Pulmonary artery endothelial cell (primary cell): ENCODE measurements around the gene KLHDC10. TPM values are rescaled to one million over a fixed set of nuclear protein-coding genes. Genes with fewer than 3 reads are reported as not detected.
"Not testable (repeated sequence)": the region's sequence is repeated elsewhere in the genome, so short reads cannot be mapped to it uniquely, and the experiment has no call there.

ENCODE experiments used
- DNase-seq: peaks from one replicate; pipeline ENCODE4 v3.0.0-alpha.2; 2011; ENCODE audit warnings: low read depth, low spot score
- total RNA-seq: library from RNA; depleted of rRNA; stranded (reverse); fragments of >200 nt; gene quantifications from 2 replicates; pipeline ENCODE4 v1.2.3, GENCODE V29; 2014

The KLHDC10 gene
- total RNA-seq, 1 donor from 2014 or later: 29.3 TPM

- no peak for DNase-seq
Measured at GRCh38 chr7:130113887-130114286, 43.6 kb downstream of the KLHDC10 start.

GRCh38 chr7:130114374-130114773, 44.0 kb downstream of the KLHDC10 start:
- DNase-seq: no peak

GRCh38 chr7:130114776-130115175, 44.4 kb downstream of the KLHDC10 start:
- DNase-seq: no peak

DNA sequence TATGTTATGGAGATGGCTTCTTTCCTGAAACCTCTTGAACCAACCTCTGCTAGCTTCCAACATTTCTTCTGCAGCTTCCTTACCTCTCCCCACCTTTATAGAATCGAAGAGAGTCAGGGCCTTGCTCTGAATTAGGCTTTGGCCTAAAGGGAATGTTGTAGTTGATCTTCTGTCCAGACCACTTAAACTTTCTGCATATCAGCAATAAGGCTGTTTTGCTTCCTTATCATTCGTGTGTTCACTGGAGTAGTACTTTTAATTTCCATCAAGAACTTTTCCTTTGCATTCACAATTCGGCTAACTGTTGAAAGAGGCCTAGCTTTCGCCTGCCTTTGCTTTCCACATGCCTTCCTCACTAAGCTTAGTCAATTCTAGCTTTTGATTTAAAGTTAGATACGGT, 48.0 kb downstream of the KLHDC10 start:
- DNase-seq: no peak

GRCh38 chr7:130118801-130119200, 48.5 kb downstream of the KLHDC10 start:
- no peak for DNase-seq

DNA sequence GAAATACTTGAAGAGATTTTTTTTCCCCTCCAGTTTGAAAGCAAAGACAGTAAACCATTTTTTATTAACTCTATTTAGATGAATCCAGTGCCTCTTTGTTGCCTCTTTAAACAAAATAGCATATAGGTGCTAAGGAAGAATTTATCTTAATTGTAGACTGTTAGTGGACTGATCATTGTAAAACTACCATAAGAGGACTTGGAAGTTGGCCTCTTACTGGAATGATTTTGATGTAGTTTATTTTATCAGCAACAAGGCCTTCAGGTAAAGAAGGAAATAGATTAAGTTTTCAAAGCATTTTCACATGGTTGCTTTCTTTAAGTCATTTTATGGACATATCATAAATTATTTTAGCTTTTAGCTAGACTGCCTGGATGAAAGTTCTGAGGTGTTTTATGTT, 53.2 kb downstream of the KLHDC10 start:
- no peak for DNase-seq

DNA sequence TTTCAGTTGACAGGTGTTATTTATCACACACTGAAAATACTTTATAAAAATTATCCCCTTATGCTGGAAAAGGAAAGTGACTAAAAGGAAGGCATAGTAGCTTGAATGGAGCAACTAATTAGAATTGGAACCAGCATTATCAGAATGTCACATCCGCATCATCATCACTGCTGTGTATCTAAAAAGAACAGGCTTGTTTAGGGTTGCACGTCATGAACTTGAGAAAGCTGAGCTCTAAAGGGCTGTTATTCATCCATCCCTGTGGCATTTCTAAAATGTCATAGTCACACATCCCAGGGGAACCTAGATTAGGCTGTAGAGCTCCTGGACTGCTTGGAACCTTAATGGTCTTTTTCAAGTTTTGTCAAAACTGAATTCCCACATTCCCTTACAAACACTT, 54.4 kb downstream of the KLHDC10 start:
- no peak for DNase-seq

DNA sequence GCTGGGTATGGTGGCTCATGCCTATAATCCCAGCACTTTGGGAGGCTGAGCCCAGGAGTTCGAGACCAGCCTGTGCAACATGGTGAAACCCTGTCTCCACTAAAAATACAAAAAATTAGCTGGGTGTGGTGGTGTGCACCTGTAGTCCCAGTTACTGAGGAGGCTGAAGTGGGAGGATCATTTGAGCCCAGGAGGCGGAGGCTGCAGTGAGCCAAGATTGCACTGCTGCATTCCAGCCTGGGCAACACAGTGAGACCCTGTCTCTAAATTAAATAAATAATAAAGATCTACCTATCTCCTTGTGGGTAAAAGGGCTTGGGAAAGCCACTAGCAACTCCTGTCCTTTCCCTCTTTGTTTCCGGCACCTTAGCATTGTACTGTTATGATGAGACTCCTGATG, 56.5 kb downstream of the KLHDC10 start:
- DNase-seq: not testable (repeated sequence)

GRCh38 chr7:130127404-130127803, 57.1 kb downstream of the KLHDC10 start:
- no peak for DNase-seq

DNA sequence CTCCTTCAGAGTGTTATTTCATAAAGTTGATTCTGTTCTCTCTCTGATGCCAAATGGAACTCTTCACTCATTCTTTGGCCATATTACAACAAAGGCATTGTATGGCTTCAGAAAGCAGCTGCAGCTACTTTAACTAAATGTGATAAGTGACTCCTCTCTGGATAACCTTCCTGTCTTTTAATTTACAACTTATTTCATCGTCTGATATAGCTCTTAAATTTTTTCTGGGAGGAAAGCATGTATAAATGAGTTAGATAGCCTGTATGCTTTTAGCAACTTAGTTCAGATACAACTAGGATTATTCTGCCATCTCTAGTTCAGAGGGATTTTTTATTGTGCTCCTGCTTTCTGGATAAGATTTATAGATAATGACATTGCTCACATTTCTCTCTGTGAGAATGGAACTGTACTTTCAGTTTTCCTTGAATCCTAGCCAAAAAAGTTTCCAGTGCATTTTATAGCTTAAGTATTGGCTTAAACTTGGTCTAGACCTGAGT, 57.5 kb downstream of the KLHDC10 start:
- DNase-seq: no peak

GRCh38 chr7:130129011-130129411, 58.7 kb downstream of the KLHDC10 start:
- no peak for DNase-seq

DNA sequence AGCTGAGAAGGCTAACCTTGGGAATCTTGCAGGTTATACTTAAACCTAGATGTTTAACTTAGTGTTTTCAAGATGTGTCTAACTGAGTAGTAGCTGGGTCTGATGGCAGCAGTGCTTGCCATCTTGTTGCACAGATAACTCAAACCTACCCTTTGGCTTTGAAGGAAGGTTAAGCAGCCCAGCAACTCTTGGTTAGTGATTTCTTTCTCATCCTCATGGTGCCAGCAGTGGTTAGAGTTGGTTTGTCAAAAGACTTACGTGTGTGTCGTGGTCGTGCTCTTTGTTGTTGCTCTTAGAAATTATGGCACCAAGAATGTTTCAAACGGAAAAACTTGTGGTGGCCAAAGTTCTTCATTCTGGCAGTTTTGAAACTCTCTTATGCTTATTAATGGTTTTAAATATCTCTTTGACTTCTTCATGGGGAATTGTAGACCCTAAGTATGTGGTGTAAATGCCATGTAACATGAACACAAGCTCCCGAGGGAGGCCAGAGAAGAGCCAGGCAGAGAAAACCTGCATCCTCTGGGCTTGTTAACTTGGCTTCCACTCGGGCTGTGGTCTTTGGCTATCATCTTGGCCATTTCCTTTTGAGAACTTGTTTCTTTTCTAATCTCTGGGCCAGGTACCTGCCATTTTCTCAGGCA, 61.0 kb downstream of the KLHDC10 start:
- DNase-seq: no peak

GRCh38 chr7:130131964-130132875, 61.9 kb downstream of the KLHDC10 start:
- DNase-seq: no peak

GRCh38 chr7:130133029-130133782, 62.9 kb downstream of the KLHDC10 start:
- no peak for DNase-seq

GRCh38 chr7:130134106-130134636, 63.8 kb downstream of the KLHDC10 start:
- no peak for DNase-seq

- no peak for DNase-seq
Measured at GRCh38 chr7:130134726-130135125, 64.4 kb downstream of the KLHDC10 start.

- no peak for DNase-seq
Measured at GRCh38 chr7:130135208-130136205, 65.2 kb downstream of the KLHDC10 start.

DNA sequence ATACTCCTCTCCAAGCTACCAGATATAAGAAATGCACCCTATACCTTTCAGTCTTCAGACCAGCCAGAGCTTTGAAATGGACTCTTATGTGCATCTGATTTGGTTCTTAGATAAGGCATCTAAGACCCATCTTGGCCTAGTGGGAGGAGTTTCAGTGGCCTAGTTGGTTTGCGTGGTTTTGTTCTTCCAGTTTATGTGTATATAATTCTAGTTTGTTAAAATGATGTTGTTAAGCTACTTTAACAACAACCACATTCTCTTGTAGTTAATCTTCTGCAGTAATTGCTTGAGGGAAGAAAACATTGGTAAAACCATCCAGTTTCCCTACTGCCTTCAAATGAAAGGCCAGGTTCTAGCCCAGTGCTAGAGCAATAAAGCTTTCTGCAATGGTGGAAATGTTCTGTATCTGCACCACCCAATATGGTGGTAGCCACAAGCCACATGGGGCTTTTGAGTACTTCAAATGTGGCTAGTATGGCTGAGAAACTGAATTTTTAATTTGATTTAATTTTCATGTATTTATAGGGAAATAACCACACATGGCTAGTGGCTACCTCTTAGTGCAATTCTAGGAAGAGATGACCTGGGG, 66.3 kb downstream of the KLHDC10 start:
- DNase-seq: no peak

- no peak for DNase-seq
Measured at GRCh38 chr7:130137207-130137606, 66.9 kb downstream of the KLHDC10 start.
